ENCODE data around the gene TRPC1. TPM values are rescaled to one million over a fixed set of nuclear protein-coding genes. Genes with fewer than 3 reads are reported as not detected.

TRPC1 gene
- total RNA-seq, 1 experiment from 2014 or later, result 18.0 TPM

GRCh38 chr3:142837526-142837925, 113.7 kb downstream of the TRPC1 start:
- DNase-seq (ENCODE audit: low spot score), result no peak

- no peak for DNase-seq (ENCODE audit: low spot score)
Measured at GRCh38 chr3:142839831-142840230, 116.0 kb downstream of the TRPC1 start.

- DNase-seq (ENCODE audit: low spot score), result peak; percentile 51
Measured at GRCh38 chr3:142844339-142844977, 120.6 kb downstream of the TRPC1 start.

- DNase-seq (ENCODE audit: low spot score), result no peak
Measured at GRCh38 chr3:142846779-142847577, 123.1 kb downstream of the TRPC1 start.

GRCh38 chr3:142849148-142849547, 125.3 kb downstream of the TRPC1 start:
- DNase-seq (ENCODE audit: low spot score), result no peak

- peak; percentile 81 for DNase-seq (ENCODE audit: low spot score)
Measured at GRCh38 chr3:142850395-142851023, 126.7 kb downstream of the TRPC1 start.

GRCh38 chr3:142852009-142852408, 128.2 kb downstream of the TRPC1 start:
- DNase-seq (ENCODE audit: low spot score), result no peak

- no peak for DNase-seq (ENCODE audit: low spot score)
Measured at GRCh38 chr3:142853270-142854168, 129.7 kb downstream of the TRPC1 start.

GRCh38 chr3:142857056-142857455, 133.2 kb downstream of the TRPC1 start:
- peak; percentile 68 for DNase-seq (ENCODE audit: low spot score)

Other genes with a start within 250 kb of the TRPC1 start
- 17.2 and 25.0 TPM in 2 replicates for gene ATR, start 145.3 kb upstream of the TRPC1 start, total RNA-seq (2014; rRNA removed; shearing (Covaris generic))
- gene PLS1, start 127.6 kb upstream of the TRPC1 start, total RNA-seq (2014; rRNA removed; shearing (Covaris generic)), result 7.8 and 9.5 TPM in 2 replicates
- 30.5 and 35.8 TPM in 2 replicates for gene PCOLCE2, start 165.0 kb downstream of the TRPC1 start, total RNA-seq (2014; rRNA removed; shearing (Covaris generic))
- 0.21 TPM in 1 of 2 replicates, not detected in the other for gene PAQR9, start 239.6 kb downstream of the TRPC1 start, total RNA-seq (2014; rRNA removed; shearing (Covaris generic))